ENCODE data around the gene HLA-DQB2.
"Not testable (repeated sequence)": the region's sequence is repeated elsewhere in the genome, so short reads cannot be mapped to it uniquely, and the experiment has no call there.

HLA-DQB2 gene

GRCh38 chr6:32794510-32794909 lies 31.2 kb upstream of the HLA-DQB2 start:
- Histone ChIP-seq H3K4me3 (ENCODE audit: low read length) (peak overlapping the region; percentile 35; the same call in 1 of the 2 replicates), H3K4me2 (ENCODE audit: low read length) (peak overlapping the region; percentile 68)

DNA sequence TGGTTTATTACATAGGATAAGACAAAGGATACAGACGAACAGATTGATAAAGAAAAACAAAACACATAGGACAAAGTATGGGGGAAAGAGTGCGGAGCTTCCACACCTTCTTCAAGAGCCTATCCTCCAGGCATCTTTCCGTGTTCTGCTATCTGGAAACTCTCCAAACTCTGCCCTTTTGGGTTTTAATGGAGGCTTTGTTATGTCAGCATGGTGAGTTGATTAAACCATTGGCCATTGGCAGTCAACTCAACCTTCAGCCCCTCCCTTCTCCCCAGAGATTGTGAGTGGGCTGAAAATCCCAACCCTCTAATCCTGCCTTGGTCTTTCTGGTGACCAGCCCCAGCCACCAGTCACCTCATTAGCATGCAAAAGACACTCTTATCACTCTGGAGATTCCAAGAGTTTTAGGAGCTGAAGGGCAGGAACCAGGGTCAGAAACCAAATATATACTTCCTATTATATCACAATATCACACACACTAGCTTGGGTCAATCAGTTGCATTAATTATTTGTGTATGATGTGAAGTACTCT lies 29.6 kb upstream of the HLA-DQB2 start:
- H2AFZ ChIP-seq (ENCODE audit: low read depth, low read length): no peak overlapping the region
- no peak overlapping the region for H3K9ac ChIP-seq (ENCODE audit: low read length)
- no peak overlapping the region for H3K4me3 ChIP-seq (ENCODE audit: low read length)
- H3K27me3 ChIP-seq (ENCODE audit: low read depth, low read length): no peaks in the 10 kb centered on the region
- TF ChIP-seq EZH2phosphoT487 (IDR thresholded peaks at IDR 0.05; ENCODE audit: low read depth): no peak
- no peak for TF ChIP-seq CTCF (IDR thresholded peaks at IDR 0.05; ENCODE audit: low read depth, low read length)
- no peaks in the 10 kb centered on the region for H3K9me3 ChIP-seq (ENCODE audit: insufficient read depth, low read length)
- H3K79me2 ChIP-seq (ENCODE audit: low read length): no peaks in the 10 kb centered on the region
- no peak overlapping the region for H3K4me2 ChIP-seq (ENCODE audit: low read length)
- H3K36me3 ChIP-seq (replicated peaks; ENCODE audit: low read depth, low read length): no peaks in the 10 kb centered on the region
- H4K20me1 ChIP-seq (ENCODE audit: insufficient read depth, low read length): no peaks in the 10 kb centered on the region
- peaks cover 49% of the 10 kb centered on the region for H3K4me1 ChIP-seq (ENCODE audit: low read length)
- no peak overlapping the region for H3K27ac ChIP-seq (ENCODE audit: low read length)

More at GRCh38 chr6:32794510-32794909, 31.2 kb upstream of the HLA-DQB2 start:
- Histone ChIP-seq H4K20me1 (ENCODE audit: insufficient read depth, low read length) (no peaks in the 10 kb centered on the region), H3K36me3 (replicated peaks; ENCODE audit: low read depth, low read length) (peaks cover 10% of the 10 kb centered on the region), H3K4me1 (ENCODE audit: low read length) (peaks cover 53% of the 10 kb centered on the region), H3K9ac (ENCODE audit: low read length) (peak overlapping the region; percentile 44; the same call in 1 of the 2 replicates), H3K79me2 (ENCODE audit: low read length) (no peaks in the 10 kb centered on the region), H3K27me3 (ENCODE audit: low read depth, low read length) (no peaks in the 10 kb centered on the region), H3K9me3 (ENCODE audit: insufficient read depth, low read length) (peaks cover 14% of the 10 kb centered on the region), H2AFZ (ENCODE audit: low read depth, low read length) (no peak overlapping the region), H3K27ac (ENCODE audit: low read length) (peak overlapping the region; percentile 80)
- no peak for TF ChIP-seq EZH2phosphoT487 (IDR thresholded peaks at IDR 0.05; ENCODE audit: low read depth)
- no peak for TF ChIP-seq CTCF (IDR thresholded peaks at IDR 0.05; ENCODE audit: low read depth, low read length)

GRCh38 chr6:32790306-32790705 lies 27.0 kb upstream of the HLA-DQB2 start:
- Histone ChIP-seq H3K9me3 (ENCODE audit: insufficient read depth, low read length) (no peaks in the 10 kb centered on the region), H3K4me3 (ENCODE audit: low read length) (no peak overlapping the region), H3K79me2 (ENCODE audit: low read length) (no peaks in the 10 kb centered on the region), H3K27me3 (ENCODE audit: low read depth, low read length) (no peaks in the 10 kb centered on the region), H3K4me1 (ENCODE audit: low read length) (peaks cover 25% of the 10 kb centered on the region), H3K9ac (ENCODE audit: low read length) (no peak overlapping the region), H3K27ac (ENCODE audit: low read length) (no peak overlapping the region), H3K4me2 (ENCODE audit: low read length) (no peak overlapping the region), H4K20me1 (ENCODE audit: insufficient read depth, low read length) (no peaks in the 10 kb centered on the region), H3K36me3 (replicated peaks; ENCODE audit: low read depth, low read length) (no peaks in the 10 kb centered on the region), H2AFZ (ENCODE audit: low read depth, low read length) (no peak overlapping the region)
- TF ChIP-seq CTCF (IDR thresholded peaks at IDR 0.05; ENCODE audit: low read depth, low read length) (no peak), EZH2phosphoT487 (IDR thresholded peaks at IDR 0.05; ENCODE audit: low read depth) (no peak)

DNA sequence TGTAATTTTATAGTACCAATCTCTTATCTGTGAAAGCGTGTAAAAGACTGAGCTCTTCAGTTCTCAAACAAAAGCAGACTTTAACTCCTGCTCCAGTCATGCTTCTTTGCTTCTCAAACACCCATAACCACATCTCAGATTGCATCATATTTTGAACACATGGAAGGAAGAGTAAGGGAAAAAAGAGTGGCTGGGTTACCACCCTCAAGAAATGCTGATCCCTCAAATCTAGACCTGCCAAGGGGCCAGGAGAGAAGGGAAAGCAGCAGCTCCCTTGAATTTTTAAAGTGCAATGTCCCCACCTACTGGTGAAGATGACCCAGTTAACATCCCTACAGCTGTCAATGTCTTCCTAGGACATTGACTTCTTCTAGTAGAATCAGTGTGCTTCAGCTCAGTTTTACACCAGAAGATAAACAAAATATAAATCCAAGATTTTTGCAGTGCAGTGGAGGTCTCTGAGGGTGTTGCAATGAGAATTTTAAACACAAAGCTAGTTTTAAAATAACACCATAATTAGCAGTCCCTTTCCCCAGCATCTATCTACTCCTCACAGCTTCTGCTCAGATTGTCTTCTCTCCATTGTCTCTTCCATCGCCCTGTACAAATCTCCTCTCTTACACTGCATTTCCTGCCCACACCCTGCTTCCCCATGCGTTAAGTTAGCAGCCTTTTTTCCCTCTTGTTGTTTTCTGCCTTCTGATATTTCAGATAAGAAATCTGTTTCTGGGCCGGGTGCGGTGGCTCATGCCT lies 22.6 kb upstream of the HLA-DQB2 start:
- no peak overlapping the region for H3K9ac ChIP-seq (ENCODE audit: low read length)
- H3K36me3 ChIP-seq (replicated peaks; ENCODE audit: low read depth, low read length): no peaks in the 10 kb centered on the region
- no peaks in the 10 kb centered on the region for H3K27me3 ChIP-seq (ENCODE audit: low read depth, low read length)
- no peak overlapping the region for H2AFZ ChIP-seq (ENCODE audit: low read depth, low read length)
- no peaks in the 10 kb centered on the region for H4K20me1 ChIP-seq (ENCODE audit: insufficient read depth, low read length)
- no peak overlapping the region for H3K4me3 ChIP-seq (ENCODE audit: low read length)
- no peak overlapping the region for H3K4me2 ChIP-seq (ENCODE audit: low read length)
- no peak overlapping the region for H3K27ac ChIP-seq (ENCODE audit: low read length)
- TF ChIP-seq CTCF (IDR thresholded peaks at IDR 0.05; ENCODE audit: low read depth, low read length) (peak; percentile 70), EZH2phosphoT487 (IDR thresholded peaks at IDR 0.05; ENCODE audit: low read depth) (no peak)
- H3K9me3 ChIP-seq (ENCODE audit: insufficient read depth, low read length): no peaks in the 10 kb centered on the region
- H3K4me1 ChIP-seq (ENCODE audit: low read length): peaks cover under 1% of the 10 kb centered on the region; the same call in 1 of the 2 replicates
- H3K79me2 ChIP-seq (ENCODE audit: low read length): no peaks in the 10 kb centered on the region

DNA sequence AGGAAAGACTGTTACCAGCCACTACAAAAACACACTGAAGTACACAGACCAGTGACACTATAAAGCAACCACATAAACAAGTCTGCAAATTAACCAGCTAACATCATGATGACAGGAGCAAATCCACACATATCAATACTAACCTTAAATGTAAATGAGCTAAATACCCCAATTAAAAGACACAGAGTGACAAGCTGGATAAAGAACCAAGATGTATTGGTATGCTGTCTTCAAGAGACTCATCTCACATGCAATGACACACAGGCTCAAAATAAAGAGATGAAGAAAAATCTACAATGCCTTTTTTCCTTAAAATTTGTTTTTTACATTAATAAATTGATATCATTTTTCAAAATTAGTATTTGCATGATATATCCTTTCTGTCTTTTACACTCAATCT lies 19.6 kb upstream of the HLA-DQB2 start:
- not testable (repeated sequence) for H3K27me3 ChIP-seq (ENCODE audit: low read depth, low read length); H3K4me2 ChIP-seq (ENCODE audit: low read length); H3K9ac ChIP-seq (ENCODE audit: low read length); H3K4me3 ChIP-seq (ENCODE audit: low read length); H2AFZ ChIP-seq (ENCODE audit: low read depth, low read length); H3K9me3 ChIP-seq (ENCODE audit: insufficient read depth, low read length); H3K27ac ChIP-seq (ENCODE audit: low read length); H3K36me3 ChIP-seq (replicated peaks; ENCODE audit: low read depth, low read length); H4K20me1 ChIP-seq (ENCODE audit: insufficient read depth, low read length); H3K79me2 ChIP-seq (ENCODE audit: low read length)
- peaks cover 10% of the 10 kb centered on the region for H3K4me1 ChIP-seq (ENCODE audit: low read length)

Measured in OCI-LY3 (cell line).